ENCODE results near the gene MSH2.

- TF ChIP-seq POLR2A (IDR thresholded peaks at IDR 0.05) (no peak), EP300 (IDR thresholded peaks at IDR 0.05) (no peak), POLR2AphosphoS5 (IDR thresholded peaks at IDR 0.05) (no peak)
- TF ChIP-seq, protein P1, sequence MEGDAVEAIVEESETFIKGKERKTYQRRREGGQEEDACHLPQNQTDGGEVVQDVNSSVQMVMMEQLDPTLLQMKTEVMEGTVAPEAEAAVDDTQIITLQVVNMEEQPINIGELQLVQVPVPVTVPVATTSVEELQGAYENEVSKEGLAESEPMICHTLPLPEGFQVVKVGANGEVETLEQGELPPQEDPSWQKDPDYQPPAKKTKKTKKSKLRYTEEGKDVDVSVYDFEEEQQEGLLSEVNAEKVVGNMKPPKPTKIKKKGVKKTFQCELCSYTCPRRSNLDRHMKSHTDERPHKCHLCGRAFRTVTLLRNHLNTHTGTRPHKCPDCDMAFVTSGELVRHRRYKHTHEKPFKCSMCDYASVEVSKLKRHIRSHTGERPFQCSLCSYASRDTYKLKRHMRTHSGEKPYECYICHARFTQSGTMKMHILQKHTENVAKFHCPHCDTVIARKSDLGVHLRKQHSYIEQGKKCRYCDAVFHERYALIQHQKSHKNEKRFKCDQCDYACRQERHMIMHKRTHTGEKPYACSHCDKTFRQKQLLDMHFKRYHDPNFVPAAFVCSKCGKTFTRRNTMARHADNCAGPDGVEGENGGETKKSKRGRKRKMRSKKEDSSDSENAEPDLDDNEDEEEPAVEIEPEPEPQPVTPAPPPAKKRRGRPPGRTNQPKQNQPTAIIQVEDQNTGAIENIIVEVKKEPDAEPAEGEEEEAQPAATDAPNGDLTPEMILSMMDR (IDR thresholded peaks at IDR 0.05), result no peak
Measured at GRCh38 chr2:47506436-47506835, 103.5 kb downstream of the MSH2 start.

Measured in gastroesophageal sphincter (tissue), 3 donors.